ENCODE data around the gene ZNF653. TPM values are rescaled to one million over a fixed set of nuclear protein-coding genes. Genes with fewer than 3 reads are reported as not detected.
"Not testable (repeated sequence)": the region's sequence is repeated elsewhere in the genome, so short reads cannot be mapped to it uniquely, and the experiment has no call there.

Gene ZNF653
- polyA plus RNA-seq, 1 donor: 9.6 TPM

DNA sequence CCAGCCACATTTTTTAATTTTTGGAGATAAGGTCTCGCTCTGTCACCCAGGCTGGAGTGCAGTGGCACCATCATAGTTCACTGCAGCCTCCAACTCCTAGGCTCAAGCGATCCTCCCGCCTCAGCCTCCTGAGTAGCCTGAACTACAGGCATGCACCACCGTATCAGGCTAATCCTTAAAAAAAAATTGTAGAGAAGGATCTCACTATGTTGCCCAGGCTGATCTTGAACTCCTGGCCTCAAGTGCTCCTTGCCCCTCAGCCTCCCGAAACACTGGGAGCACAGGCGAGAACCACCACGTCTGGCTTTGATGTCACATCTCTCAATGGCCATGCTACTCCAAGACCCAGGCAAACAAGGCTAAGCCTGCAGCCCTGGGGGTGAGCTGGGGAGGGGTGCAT is 49.0 kb downstream of the ZNF653 start:
- no peak for DNase-seq

DNA sequence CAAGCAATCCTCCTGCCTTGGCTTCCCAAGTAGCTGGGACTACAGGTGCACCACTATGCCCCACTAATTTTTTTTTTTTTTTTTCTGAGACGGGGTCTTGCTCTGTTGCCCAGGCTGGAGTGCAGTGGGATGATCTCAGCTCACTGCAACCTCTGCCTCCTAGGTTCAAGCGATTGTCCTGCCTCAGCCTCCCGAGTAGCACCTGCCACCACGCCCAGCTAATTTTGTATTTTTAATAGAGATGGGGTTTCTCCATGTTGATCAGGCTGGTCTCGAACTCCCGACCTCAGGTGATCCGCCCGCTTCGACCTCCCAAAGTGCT is 50.4 kb downstream of the ZNF653 start:
- DNase-seq: not testable (repeated sequence)

DNA sequence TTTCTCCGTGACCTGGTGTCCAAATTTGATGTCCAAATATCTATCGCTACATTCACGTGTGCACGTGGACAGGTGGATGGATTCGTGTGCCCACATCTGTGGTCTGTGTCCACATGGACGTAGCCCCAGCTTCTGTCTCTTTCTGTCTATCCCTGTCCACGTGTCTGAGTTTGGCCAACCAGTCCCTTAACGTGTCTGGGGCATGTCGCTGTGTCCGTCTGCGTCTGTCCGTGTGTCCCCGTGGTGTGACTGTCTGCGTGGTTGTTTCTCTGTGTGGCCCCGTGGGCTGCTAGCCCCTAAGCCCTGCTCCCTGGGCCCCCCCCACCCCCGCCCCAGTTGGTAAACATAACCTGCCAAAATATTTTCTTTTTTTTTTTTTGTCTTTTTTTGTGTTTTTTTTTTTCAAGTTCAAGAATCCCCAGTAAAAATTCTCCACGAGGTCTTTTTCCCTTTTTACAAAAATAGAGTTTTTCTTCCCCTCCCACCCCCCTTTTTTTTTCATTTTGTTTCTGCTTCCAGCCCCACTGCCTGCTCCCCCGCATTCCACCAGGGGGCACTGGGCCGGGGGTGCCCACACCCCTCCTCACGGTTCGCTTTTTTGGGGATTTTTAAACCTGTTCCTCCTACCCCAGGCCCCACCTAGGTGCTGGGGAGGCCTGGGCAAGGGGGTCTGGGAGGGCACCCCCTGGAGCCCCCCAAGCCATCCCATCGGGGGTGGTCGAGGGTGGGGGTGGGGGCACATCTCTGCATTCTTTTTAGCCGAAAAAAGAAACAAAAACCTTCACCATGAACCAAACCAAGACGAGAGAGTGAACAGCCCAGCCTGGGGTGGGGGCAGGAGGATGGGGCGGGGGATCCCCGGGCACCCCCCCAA is 51.9 kb downstream of the ZNF653 start:
- no peak for DNase-seq

DNA sequence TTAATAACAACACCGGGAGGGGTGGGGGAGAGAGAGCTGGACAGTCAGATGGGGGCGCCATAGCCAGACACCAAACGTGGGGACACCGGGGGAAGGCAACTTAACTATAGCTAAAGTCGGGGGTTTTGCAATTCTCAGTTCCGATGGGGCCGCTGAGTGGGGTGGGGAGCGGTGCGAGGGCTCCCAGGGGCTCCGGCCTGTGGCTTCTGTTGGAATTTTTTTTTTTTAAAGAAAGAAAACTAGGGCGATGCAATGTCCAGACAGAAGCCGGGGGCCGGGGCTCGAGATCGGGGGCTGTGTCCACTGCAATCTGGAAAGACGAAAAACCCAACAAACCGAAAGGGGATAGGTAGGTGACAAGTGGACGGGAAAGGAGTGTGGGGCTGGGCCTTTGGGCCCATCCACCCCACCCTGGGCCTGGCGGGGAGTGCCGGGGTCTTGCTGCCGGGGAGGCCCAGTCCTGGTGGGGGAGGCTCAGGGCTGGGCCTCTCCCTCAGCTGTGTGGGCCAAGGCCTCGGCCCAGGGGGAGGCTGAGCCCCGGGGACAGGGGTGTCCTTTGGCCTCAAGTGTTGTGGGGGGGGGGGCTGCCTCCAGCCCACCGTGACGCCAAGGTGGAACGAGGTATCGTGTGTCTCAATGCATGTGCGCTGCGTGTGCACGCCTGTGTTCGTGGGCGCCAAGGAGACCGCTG is 52.9 kb downstream of the ZNF653 start:
- no peak for DNase-seq

DNA sequence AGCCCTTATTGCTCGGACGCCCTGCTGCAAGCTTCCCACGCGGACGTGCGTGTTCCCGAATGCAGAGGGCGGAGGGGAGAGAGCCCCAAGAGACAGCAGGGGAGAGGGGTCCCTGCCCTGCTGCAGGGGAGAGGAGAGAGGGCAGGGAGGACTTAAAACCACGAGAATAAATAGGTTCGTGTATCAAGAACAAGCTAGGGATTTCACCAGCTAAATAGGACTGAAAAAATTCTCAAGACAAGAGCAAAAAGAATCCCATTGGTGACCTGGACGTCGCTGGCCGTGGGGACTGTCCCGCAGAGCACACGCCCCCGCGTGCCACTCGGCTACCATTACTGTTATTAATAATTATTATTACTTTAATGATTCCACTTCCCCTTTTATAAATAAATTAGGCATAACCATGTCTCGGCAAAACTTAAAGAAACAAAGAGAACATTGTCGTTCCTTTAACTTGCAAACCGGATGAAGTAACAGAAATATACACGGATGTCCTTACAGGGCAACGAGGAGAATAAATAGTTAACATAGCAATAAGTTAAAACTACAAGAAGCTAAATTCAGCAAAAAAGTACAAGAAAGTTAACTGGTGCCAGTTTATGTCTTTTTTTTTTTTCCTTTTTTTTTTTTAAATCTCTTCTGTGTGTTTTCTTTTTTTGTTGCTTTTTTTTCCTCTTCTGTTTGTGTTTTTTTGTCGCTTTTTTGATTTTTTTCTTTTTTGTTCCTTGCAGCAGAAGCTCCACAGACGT is 53.6 kb downstream of the ZNF653 start:
- DNase-seq: no peak

DNA sequence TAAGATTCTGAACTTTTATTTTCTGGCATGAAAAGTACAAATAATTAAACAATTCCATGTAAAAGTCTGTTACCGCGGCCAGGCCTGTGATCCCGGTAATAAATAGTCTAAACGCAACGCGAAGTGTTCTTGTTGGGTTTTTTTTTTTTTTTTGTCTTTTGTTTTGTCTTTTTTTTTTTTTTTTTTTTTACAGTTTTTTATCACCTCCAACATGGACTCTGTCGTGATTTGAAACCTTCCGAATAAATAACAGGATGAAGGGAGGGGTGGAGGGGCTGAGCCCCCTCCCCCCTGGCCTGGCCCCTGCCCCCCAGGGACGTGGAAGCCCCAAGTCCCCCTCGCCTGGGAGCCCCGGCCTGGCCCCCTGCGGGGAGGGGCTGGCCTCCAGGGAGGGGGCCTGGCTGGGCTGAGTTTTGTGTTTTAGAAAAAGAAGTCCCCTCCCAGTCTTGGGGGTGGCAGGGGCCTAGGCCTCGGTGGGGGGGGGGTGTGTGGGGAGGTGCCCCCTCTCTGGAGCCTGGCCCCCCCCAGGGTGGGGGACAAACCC is 54.2 kb downstream of the ZNF653 start:
- DNase-seq: no peak

DNA sequence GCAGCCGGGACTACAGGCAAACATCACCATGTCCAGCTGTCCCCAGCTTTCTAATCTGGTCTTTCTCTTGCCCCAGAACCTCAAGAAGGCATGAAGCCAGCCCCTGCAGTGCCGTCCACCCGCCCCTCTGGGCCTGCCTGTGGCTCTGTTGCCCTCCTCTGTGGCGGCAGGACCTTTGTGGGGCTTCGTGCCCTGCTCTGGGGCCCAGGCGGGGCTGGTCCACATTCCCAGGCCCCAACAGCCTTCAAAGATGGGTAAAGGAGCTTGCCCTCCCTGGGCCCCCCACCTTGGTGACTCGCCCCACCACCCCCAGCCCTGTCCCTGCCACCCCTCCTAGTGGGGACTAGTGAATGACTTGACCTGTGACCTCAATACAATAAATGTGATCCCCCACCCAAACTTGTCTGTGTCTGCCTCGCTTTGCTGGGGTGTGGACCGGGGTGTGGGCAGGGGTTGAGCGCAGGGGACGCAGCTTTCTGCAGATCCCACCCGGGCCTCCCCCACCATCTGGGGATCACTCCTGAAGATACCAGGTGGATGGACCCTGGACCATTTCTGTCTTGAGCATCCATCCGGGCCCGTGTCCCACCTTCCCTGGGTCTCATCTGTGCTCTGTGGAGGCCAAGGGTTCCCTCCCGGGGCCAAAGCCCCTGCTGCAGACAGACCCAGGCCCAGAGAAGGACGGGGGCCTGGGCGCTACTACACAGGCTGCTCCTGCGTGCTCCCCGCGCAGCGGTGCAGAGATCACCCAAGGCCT is 54.9 kb downstream of the ZNF653 start:
- no peak for DNase-seq

DNA sequence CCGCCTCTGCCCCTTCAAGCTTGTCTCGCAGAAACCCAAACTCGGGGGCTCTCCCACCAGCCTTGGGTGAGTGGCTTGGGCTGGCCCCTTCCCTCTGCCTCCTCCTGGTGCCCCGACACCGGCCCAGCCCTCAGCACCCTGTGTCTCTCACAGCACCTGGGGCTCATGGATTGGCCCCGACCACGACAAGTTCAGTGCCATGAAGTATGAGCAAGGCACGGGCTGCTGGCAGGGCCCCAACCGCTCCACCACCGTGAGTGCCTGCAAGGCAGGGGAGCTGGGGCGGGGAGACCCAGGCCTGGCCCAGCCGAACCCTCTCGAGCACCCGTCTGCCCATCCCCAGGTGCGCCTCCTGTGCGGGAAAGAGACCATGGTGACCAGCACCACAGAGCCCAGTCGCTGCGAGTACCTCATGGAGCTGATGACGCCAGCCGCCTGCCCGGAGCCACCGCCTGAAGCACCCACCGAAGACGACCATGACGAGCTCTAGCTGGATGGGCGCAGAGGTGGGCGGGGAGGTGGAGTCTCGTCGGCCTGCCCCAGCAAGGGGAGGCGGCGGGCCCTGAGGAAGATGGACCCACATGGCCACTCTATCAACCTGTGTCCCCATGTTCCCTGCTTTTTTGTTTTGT is 56.6 kb downstream of the ZNF653 start:
- DNase-seq: no peak

DNA sequence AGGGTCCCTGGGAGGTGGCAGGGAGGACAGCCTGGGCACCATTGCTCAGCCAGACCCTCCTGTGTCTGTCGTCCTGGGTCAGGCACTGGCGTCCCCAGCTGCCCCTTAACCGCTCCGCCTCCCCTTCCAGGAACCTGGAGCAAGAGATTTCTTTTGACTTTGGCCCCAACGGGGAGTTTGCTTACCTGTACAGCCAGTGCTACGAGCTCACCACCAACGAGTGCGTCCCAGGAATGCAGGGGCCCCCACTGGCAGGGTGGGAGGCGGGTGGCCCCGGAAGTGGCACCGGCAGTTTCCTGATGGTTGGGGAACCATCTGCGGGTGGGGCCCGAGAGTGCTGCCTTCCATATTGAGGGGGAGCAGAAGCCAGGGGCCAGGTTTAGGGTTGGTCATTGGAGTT is 57.2 kb downstream of the ZNF653 start:
- DNase-seq: no peak

DNA sequence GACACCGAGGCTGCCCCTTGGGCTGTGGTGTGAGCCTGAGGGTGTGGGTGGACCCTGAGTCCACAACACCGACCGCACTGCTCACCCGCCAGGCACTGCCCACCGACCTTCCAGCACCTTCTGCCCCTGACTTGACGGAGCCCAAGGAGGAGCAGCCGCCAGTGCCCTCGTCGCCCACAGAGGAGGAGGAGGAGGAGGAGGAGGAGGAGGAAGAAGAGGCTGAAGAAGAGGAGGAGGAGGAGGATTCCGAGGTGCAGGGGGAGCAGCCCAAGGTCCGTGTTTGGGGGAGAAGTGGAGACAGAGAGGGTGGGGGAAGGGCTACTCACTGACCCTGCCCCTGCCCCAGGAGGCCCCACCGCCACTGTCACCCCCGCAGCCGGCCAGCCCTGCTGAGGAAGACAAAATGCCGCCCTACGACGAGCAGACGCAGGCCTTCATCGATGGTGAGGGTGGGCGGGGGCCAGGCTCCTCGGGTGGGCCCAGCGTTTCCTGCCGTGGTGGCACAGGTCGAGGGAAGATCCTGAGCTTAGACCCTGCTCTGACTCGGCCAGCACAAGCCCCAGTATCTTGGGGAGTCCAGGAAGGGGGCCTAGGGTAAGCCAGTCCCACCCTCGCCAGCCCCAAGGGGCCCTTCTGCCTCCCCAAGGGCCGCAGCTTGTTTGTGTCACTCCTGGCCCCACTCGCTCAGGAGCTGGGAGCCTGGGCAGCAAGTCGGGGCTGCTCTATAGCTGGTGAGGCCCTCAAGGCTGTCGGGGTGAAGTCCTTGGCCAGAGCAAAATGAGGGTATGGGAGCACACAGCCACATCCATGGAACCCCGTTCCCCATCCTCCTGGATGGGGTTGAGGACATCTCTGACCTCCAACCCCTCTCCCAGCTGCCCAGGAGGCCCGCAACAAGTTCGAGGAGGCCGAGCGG is 58.0 kb downstream of the ZNF653 start:
- DNase-seq: no peak

DNA sequence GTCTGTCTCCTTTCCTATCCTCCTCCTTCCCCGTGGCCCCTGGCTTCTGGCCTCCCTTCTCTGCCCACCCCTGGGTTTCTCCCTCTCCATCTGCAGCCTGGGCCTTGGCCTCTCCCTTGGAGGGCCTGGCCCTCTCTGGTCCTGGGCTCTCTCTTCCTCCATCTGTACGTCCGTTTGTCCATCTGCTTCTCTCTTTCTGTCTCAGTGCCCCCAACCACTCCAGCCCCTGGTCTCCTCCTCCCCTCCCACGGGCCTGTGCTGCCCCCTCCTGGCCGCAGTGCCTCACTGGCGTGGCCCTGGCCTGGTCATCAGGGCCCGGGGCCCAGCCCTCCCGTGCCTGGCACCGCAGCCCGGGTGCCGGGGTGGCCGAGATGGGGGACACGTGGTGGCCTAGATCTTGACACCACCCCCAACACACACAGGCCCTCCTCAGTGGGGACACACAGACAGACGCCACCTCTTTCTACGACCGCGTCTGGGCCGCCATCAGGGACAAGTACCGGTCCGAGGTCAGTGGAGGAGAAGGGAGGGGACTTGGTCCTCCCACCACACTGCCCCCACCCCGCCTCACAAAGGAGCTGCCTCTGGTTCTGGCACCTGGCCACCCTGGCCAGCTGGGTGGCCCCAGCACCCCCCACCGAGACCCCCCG is 58.9 kb downstream of the ZNF653 start:
- DNase-seq: no peak

DNA sequence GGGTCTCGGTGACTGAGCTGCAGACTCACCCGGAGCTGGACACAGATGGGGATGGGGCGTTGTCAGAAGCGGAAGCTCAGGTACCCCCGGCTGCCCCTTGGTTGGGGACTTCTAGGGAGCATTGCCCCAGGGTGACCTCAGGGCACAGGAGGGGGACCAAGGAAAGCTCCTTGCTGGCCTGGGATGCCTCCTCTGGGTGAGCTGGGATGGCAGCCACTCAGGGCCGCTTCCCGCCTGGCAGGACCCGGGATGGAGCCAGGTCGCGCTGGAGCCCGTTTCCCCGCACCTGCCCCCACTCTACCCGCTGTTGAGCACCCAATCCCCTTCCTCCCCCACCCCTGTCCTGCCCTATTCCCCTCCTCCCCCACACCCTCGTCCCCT is 59.4 kb downstream of the ZNF653 start:
- DNase-seq: no peak

DNA sequence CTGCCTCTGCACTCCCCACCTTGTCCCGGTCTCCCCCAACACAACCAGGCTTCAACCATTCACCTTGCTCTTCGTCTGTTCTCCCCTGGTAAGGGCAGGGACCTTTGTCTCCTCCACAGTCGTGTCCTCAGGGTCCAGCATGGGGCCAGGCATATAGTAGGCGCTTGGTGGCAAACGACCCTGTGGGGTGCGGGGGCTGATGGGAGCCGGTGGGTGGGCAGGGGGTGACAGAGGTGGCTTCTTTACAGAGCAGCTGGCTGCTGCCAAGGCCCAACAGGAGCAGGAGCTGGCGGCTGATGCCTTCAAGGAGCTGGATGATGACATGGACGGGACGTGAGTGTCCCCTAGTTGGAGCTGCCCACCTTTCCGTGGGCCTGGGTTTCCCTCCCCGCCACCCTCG is 60.5 kb downstream of the ZNF653 start:
- DNase-seq: no peak

DNA sequence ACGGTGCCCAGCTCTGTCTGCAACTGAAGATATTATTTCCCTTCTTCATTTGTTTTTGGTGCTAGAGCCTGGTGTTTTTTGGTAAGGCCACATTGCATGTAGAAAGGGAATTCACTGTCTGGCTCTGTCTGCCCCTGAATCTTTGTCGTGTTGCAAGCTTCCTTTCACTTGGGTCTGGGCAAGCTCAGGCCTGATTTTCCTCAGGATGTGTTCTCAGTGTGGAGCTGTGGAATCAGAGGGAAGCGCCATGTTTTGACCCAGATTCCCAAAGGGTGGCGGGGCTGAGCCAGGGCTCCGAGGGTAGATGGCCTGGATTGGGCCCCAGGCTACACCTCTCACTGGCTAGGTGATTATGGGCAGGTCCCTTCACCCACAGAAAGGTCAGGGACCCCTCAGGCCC is 61.6 kb downstream of the ZNF653 start:
- no peak for DNase-seq

DNA sequence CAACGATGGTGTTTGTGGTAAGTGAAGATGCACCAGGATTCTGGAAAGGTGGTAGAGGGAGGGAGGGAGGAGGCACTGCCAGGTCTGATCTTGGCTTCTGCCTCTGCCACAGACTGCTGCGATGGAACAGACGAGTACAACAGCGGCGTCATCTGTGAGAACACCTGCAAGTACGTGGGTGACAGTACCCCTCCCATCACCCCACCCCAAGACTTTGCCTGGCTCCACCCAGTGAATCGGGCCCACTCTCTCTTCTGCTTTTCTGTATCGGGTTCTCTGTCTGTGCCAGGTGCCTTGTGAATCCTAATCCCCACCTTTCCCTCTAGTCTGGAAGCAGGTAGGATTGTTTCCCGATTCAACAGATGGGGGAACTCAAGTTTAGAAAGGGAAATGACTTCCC is 67.7 kb downstream of the ZNF653 start:
- DNase-seq: no peak

DNA sequence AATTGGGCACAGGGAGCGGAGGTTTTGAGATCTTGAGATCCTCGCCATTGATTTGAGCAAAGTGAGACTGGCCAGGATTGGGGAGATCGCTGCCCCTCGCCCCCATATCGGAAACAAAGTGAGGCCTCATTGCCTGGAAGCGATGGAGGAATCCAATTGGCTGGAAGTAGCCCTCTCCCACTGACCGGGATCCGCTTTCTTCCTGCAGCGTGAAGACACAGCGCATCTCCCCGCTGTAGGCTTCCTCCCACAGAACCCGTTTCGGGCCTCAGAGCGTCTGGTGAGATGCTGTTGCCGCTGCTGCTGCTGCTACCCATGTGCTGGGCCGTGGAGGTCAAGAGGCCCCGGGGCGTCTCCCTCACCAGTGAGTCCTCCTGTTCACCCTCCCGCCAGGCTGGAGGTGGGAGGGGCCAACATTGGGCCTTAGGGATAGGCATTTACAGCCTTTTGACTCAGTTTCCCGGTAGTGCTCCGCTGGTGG is 69.8 kb downstream of the ZNF653 start:
- DNase-seq: no peak

DNA sequence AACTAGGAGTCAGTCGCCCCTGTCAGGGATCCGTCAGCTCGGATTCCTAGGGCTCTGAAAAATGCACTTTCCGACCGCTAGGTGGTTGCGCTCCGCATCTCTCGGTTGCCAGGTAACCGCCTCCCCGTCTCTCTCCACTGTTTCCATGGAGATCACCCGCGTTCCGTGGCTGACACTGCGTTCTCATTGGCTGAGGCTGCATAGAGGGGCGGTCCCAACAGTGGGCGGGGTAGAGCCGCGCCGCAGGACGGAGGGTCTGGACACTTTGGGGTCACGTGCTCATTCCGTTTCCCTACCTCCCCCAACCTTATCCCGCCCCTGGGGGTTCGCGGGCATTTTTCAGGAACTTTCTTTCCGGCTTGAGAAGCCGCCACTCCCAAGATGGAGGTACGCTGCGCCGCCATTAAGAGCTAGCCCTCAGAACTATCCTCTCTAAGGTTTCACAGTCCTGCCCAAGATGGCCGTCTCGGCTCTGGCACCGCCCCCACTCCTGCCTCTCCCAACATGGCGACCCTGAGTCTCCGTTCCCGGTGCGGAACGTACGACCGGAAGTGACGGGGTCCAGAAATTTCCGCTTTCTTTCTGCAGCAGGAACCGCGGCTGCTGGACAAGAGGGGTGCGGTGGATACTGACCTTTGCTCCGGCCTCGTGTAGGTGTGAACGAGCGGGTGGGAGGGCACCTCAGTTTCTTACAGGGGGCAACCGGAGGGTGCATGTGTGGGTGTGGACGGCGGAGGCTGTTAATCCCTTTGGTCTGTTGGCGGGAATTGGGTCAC is 70.4 kb downstream of the ZNF653 start, which contains the start of the genes ODAD3 and PRKCSH:
TSS of gene ODAD3 (minus strand) at position 65 of the 776 bp plus-strand sequence. CDS start 105 bp downstream, outside the sequence.
TSS of gene PRKCSH (plus strand) at position 579 of the 776 bp plus-strand sequence. CDS start 483 bp downstream, outside the sequence.
- peak; percentile 100 for DNase-seq

DNA sequence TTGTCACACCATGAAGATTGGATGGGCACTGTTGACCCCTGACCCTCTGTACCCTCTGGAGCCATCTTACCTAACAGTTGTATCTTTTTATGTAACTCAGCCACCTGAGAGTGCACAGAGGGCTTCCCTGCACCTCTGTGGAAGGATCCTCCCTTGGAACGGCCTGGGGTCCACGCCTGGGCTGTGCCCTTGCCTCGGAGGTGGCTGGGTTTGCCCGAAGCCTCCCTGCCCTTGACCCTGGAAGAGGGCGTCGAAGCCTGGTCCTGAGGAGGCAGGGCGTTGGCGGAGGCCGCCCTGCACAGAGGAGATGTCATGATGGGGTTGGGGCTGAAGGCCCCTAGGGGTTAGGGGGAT is 71.0 kb downstream of the ZNF653 start:
- no peak for DNase-seq

DNA sequence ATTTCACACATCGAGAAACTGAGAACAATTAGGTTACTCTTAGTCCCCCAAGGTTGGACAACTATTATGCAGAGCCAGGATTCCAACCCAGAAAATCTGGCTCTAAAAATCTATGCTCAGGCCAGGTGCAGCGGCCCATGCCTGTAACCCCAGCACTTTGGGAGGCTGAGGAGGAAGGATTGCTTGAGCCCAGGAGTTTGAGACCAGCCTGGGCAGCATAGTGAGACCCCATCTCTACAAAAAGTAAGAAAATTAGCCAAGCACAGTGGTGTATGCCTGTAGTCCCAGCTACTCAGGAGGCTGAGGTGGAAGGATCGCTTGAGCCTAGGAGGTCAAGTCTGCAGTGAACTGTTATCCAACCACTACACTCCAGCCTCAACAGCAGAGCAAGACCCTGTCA is 72.1 kb downstream of the ZNF653 start:
- not testable (repeated sequence) for DNase-seq
